ENCODE data around the gene SPATA9. TPM values are rescaled to one million over a fixed set of nuclear protein-coding genes. Genes with fewer than 3 reads are reported as not detected.

Gene SPATA9
- total and polyA plus RNA-seq, 9 of the 15 experiments (the other 6 are each of a cell fraction or from before 2014, with no cell fraction given) = 0.16 to 5.5 (median 0.39) TPM; not detected in 3

GRCh38 chr5:95729115-95730010 lies 46.6 kb upstream of the SPATA9 start (continued):
- TF ChIP-seq, protein P1, sequence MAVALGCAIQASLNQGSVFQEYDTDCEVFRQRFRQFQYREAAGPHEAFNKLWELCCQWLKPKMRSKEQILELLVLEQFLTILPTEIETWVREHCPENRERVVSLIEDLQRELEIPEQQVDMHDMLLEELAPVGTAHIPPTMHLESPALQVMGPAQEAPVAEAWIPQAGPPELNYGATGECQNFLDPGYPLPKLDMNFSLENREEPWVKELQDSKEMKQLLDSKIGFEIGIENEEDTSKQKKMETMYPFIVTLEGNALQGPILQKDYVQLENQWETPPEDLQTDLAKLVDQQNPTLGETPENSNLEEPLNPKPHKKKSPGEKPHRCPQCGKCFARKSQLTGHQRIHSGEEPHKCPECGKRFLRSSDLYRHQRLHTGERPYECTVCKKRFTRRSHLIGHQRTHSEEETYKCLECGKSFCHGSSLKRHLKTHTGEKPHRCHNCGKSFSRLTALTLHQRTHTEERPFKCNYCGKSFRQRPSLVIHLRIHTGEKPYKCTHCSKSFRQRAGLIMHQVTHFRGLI (CRISPR knock-in tag; IDR thresholded peaks at IDR 0.05) = no peak
- TF ChIP-seq CHD2 (IDR thresholded peaks at IDR 0.05; ENCODE audit: low read depth, low read length) (no peak), NR2C1 (IDR thresholded peaks at IDR 0.05) (no peak), NR2C1 (tag; IDR thresholded peaks at IDR 0.05) (no peak), E4F1 (CRISPR knock-in tag; IDR thresholded peaks at IDR 0.05; ENCODE audit: borderline replicate concordance) (no peak), BCOR (IDR thresholded peaks at IDR 0.05) (no peak), STAG1 (CRISPR knock-in tag; IDR thresholded peaks at IDR 0.05; ENCODE audit: borderline replicate concordance) (no peak), ZNF561 (CRISPR knock-in tag; conservative IDR thresholded peaks at IDR 0.05) (0 out of 2 replicates have a peak, but pooled peaks have one; percentile 1), TOE1 (IDR thresholded peaks at IDR 0.05; ENCODE audit: borderline replicate concordance) (peak; percentile 45), TOE1 (CRISPR knock-in tag; IDR thresholded peaks at IDR 0.05; ENCODE audit: borderline replicate concordance, low read depth) (no peak), HDGF (IDR thresholded peaks at IDR 0.05) (no peak), ZNF133 (CRISPR knock-in tag; IDR thresholded peaks at IDR 0.05) (no peak), LCOR (CRISPR knock-in tag; IDR thresholded peaks at IDR 0.05) (no peak; the same call in 1 of the 2 replicates), BCLAF1 (IDR thresholded peaks at IDR 0.05; ENCODE audit: borderline replicate concordance in 1 of 2, control insufficient read depth in 1 of 2, low read depth in 2 of 2, low read length in 1 of 2) (peak in 1 of 2 experiments; percentile 93; a peak in 1 of 4 replicates)
- TF ChIP-seq, protein P2, sequence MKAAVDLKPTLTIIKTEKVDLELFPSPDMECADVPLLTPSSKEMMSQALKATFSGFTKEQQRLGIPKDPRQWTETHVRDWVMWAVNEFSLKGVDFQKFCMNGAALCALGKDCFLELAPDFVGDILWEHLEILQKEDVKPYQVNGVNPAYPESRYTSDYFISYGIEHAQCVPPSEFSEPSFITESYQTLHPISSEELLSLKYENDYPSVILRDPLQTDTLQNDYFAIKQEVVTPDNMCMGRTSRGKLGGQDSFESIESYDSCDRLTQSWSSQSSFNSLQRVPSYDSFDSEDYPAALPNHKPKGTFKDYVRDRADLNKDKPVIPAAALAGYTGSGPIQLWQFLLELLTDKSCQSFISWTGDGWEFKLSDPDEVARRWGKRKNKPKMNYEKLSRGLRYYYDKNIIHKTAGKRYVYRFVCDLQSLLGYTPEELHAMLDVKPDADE (conservative IDR thresholded peaks at IDR 0.05; ENCODE audit: control insufficient read depth, low read depth, low read length) = no peak
- TF ChIP-seq, protein P3, sequence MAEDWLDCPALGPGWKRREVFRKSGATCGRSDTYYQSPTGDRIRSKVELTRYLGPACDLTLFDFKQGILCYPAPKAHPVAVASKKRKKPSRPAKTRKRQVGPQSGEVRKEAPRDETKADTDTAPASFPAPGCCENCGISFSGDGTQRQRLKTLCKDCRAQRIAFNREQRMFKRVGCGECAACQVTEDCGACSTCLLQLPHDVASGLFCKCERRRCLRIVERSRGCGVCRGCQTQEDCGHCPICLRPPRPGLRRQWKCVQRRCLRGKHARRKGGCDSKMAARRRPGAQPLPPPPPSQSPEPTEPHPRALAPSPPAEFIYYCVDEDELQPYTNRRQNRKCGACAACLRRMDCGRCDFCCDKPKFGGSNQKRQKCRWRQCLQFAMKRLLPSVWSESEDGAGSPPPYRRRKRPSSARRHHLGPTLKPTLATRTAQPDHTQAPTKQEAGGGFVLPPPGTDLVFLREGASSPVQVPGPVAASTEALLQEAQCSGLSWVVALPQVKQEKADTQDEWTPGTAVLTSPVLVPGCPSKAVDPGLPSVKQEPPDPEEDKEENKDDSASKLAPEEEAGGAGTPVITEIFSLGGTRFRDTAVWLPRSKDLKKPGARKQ (CRISPR knock-in tag; IDR thresholded peaks at IDR 0.05) = no peak
